Fibroblast of skin of right biceps (primary cell): ENCODE results near the gene RS1.

ENCODE experiments used
- DNase-seq: peaks from one replicate; pipeline ENCODE4 v3.0.0-alpha.2; 2013

The RS1 gene

DNA sequence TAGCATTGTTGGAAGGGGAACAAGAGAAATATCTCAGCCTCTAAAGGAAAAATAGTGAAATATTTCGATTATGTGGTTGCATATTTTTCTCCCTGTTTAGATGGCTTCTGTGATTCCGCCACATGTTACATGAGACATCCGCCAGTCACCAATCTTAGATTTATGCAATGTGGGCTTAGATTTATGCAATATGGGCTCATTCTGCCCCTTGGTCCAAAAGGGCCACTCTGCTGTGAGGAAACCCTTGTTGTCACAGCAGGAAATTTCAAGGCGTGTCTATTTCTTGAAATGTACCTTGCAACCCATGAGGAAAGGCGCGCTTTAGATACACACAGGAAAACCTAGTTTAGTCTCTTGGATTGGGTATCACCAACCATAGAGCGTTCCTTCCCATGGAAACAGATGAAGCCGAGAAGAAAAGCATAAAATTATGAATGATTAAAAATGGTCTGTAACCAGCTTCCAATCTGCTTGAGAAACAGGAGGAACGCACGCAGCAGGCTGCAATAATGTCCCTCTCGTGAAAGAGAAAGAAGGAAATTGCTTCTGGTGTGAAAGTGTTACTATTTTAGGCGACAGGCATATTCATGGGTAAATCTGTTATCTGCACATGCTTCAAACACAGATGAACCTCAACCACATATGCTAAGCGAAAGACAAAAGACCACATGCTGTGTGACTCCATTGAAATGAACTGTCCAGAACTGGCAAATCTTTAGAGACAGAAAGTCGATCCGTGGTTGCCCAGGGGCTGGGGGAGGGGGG, 3.7 kb downstream of the RS1 start:
- DNase-seq = peak; percentile 12

DNA sequence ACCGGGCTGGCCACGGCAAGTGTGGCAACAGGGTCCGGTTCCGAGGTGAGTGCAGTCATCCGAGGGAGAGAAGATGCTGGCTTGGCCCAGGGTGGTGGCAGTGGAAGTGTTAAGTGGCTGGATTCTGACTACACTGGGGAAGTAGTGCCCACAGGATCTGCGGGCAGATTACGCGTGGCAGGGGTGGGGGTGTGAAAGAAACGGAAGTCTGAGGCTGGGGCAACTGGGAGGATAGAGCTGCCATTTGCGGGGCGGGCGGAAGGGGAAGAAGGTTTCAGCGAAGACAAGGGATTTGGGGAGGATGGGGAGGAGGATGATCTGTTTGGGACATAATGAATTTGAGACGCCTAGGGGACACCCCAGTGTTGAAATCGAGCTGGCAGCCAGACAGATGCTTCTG, 5.3 kb downstream of the RS1 start:
- DNase-seq = no peak

DNA sequence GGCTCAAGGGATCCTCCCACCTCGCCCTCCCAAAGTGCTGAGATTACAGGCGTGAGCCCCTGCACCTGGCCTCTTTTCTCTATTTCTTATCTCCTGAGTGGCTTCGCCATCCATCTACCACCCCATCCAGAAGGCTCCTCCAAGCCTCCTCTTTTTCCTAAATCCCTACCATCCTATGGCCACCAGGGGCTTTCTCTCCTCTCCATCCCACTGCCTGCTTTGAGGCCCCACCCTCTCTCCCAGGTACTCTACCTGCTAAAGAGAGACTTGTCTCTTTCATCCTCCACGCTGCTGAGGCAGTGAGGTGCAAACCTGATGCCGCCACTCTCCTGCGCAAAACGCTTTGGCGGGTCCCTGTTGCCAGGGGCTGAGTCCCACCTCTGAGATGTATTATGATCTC, 7.0 kb downstream of the RS1 start:
- no peak for DNase-seq

GRCh38 chrX:18661273-18661672, 10.6 kb downstream of the RS1 start:
- no peak for DNase-seq

- no peak for DNase-seq
These were observed 16.8 kb downstream of the RS1 start for GRCh38 chrX:18654875-18655836.

DNA sequence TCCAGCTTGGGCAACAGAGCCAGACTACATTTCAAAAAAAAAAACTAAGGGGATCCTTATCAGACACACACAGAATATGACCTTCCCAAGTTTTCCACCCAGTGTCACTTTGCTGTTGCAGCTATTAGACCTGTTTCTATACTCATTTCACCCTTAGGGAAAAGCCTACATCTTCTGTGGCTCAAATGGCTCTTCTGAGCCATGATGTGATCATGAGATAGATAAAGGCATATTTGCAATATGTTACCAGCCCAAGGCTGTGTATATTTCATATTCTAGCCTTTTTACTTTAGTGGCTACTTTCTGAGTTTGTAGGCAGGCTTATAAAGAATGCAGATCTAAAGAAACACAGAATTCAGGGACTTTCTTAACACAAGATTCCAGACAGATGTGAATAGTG, 19.3 kb downstream of the RS1 start:
- no peak for DNase-seq

DNA sequence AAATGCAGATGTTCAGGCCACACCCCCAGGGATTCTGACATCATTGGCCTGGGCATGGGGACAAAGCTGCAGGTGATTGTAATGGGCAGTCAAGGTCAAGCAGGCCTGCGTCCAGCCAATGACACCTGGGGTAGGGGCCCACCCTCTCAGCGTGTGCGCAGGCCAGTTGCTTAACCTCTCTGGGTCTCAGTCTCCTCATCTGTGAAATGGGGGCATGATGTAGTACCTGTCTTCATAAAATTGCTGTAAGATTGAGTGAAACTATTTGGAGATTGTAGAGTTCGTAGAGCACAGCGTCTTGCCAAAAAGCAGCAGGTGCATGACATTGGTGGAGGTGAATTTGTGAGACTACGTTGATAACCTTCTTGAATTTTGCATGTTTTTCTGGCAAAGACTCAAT, 21.2 kb downstream of the RS1 start:
- DNase-seq = no peak

DNA sequence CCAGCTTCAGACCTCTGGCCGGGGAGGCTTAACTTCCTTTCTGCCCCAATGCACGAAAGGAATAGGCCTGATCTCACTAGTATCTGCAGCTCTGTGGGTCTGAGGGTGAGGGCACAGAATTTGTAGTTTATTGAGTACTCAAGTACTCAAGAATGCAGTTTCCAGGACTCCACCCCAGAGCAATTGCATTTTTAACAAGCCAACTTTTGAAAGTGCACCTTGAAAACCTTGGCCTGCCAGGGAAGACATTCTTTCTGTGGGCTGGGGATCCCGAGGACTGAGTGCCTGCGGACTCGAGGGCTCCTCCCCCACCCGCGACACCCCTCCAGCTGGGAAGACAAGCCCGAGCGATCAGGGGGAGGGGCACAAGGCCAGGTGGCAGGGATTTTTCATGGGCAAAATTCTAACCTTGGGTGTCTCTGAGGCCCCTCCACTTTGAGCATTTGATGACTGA, 22.4 kb downstream of the RS1 start:
- no peak for DNase-seq

DNA sequence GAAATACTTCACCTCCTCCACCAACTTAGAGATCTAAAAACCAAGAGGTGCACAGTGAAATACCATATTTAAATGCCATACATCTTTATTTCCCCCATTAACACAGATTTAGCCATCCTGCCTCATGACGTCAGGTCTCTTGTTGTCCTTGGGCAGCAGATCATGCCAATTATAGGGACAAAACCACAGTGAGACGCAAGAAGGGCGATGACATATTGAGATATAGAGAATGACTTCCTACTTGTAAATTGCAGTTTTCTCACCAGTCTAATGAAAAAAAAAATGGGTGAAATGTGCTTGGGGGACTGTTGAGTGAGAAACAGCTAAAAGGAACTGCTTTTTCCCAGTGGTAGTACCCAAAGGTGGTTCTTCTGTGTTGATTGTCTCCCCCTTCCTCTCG, 24.3 kb downstream of the RS1 start:
- no peak for DNase-seq

- DNase-seq = no peak
These were observed 28.1 kb downstream of the RS1 start for GRCh38 chrX:18643853-18644252.

- no peak for DNase-seq
These were observed 28.7 kb downstream of the RS1 start for GRCh38 chrX:18643243-18643642.

GRCh38 chrX:18640686-18641085, 31.2 kb downstream of the RS1 start:
- peak; percentile 17 for DNase-seq

DNA sequence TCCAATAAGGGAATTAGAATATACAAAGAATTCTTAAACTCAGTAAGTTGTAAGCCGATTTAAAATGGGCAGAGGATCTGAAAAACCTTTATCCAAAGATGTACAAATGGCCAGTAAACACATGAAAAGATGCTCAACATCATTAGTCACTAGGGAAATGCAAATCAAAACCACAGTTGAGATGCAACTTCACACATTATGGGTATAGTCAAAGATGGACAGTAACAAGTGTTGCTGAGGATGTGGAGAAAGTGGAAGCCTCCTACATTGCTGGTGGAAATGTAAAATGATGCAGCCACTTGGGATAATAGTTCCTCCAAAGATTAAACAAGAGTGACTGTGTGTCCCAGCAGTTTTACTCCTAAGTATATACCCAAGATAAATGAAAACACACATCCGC, 32.6 kb downstream of the RS1 start:
- no peak for DNase-seq

- DNase-seq = no peak
These were observed 33.5 kb downstream of the RS1 start for GRCh38 chrX:18638398-18638797.

GRCh38 chrX:18630934-18631333, 41.0 kb downstream of the RS1 start:
- DNase-seq = no peak

DNA sequence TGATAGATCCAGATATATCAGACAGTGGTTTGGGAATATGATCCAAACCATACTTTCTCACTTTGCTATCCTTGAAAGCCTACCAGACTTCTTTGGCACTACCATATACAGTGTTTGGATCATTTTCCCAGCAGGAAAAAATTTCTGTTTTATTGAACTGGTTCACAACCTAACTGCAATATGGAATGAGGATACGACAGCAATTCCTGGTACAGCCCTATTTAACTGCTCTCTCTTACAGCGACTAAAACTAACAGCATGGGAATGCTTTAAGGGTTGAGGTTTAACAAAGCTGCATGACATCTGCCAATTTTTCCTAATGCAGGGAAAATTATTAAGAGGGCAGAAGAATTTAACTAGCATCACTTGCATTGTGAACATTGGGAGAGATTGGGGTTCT, 47.3 kb downstream of the RS1 start:
- no peak for DNase-seq

DNA sequence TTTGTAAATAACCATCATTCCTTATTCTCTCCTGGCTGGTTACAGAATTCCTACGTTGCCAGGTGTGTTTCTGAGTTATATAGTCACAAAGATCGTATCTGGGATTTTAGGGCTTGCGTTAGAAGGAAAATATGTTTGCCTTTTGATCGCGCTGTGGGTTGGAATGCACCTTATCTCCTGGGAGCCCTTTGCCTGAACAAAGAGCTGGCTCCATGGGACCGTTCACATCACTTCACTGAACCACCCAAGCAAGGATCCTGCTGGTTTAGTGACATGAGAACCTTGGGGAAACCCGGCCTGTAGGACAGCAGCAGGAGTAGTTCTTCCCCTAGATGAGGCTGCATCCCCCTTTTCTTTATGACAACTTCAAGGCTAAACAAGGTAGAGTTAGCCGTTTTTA, 51.6 kb downstream of the RS1 start:
- no peak for DNase-seq

GRCh38 chrX:18619288-18619687, 52.6 kb downstream of the RS1 start:
- no peak for DNase-seq

- peak; percentile 74 for DNase-seq
These were observed 54.5 kb downstream of the RS1 start for GRCh38 chrX:18617407-18617750.

DNA sequence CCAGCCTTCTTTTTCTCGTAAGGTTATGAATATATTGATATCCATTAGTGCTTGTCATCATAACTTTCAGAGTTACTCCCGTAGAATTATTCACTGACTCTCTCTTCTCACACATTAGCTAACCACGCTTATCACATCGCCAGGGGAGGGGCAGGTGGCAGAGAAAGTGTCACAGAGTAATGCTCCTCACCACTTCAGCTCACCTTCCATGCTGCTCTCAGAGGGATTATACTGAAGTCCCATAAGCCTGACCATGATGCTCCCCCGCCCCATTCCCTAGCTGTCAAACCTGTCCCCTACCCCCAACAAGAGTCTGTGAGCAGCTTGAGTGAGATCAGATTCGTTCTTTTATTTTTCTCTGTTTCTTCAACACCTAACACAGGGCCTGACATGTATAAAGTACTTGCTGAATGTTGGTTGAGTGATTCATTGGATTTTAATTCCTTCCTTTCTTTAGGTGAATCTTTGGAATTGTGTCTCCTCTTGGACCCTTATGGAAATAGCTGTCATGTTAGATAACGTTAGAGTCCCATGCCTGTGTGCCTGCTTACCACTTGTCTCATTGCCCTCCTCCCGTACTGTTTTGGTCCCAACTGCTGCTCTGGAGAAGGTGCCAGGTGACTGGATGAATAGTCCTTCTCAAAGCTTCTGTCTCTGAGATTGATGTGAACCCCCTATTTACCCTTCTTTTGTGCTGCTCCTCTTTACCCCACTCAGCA, 55.1 kb downstream of the RS1 start:
- no peak for DNase-seq

DNA sequence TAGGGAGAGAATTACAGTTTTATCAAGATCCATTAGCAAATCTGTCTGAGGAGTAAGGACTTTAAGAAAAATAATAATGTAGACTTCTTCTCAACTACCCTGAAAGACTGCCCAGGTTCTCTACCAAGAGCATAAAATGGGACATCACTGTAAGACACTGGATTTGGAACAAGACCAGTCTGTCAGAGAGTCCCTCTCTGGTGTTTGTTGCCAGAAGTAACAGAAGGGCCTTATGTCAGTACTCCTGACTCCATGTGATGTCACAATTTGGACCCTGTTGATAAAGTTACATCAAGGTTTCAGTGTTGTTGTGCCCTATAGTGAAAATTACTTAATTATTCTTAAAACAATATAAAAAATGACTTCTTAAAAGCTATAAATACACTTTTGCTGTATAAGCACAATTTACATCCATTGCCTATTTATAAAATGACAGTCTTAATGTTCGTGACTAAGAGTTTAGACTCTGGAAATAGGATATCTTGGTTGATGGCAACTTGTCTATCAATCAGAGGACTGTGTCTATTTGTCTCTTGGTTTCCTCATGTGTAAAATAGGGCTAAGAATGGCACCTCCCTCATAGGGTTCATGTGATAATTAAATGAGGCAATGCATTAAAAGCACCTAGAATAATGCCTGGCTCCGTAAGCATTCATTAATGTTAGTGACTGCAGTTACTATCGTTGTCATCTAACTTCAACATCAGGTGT, 57.8 kb downstream of the RS1 start:
- no peak for DNase-seq

- no peak for DNase-seq
These were observed 63.9 kb downstream of the RS1 start for GRCh38 chrX:18607966-18608365.

DNA sequence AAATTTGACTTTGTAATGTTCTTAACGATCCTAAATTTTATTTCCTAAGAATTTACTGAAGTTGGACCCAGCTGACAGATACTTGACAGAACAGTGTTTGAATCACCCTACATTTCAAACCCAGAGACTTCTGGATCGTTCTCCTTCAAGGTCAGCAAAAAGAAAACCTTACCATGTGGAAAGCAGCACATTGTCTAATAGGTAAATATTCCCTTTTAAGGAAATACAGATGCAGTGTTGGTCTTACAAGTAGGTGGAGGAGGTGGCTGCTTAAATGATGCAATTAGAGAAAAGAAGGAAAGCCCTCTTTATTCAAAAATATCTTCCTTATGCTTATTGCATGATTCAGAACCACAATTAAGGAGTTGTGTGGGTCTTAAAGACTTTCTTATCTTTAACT, 73.5 kb downstream of the RS1 start:
- peak; percentile 27 for DNase-seq
